Posterior vena cava (tissue), 2 donors: ENCODE data around the gene ERBB4. TPM values are rescaled to one million over a fixed set of nuclear protein-coding genes. Genes with fewer than 3 reads are reported as not detected.
"Not testable (repeated sequence)": the region's sequence is repeated elsewhere in the genome, so short reads cannot be mapped to it uniquely, and the experiment has no call there.

Experiments used
- DNase-seq: peaks from one replicate; pipeline ENCODE4 v3.0.0-alpha.2; 2020; ENCODE audit warnings: low spot score
- intact Hi-C, 2 donors: fragments of 100-400 bp; cut with DNase I; formaldehyde crosslinking; loops; one replicate each; pipeline versions ENCODE4 v1.14.1 to v1.14.2; 2022 to 2023
- total RNA-seq, 2 donors: library from RNA; stranded (reverse); fragmentation: NEBNext Ultra II Directional; extraction: Animal tissue kit (Norgen Biotek cat#: 25700); gene quantifications; one replicate each; pipeline ENCODE4 v1.2.1, GENCODE V29; 2021
- donor health status: DM: yes; HTN: yes; CAD: no.
- donor health status: DM: yes; HTN: yes; CAD: no.

Gene ERBB4
- total RNA-seq, 2 donors from 2014 or later: 3.2 to 7.6 TPM

DNA sequence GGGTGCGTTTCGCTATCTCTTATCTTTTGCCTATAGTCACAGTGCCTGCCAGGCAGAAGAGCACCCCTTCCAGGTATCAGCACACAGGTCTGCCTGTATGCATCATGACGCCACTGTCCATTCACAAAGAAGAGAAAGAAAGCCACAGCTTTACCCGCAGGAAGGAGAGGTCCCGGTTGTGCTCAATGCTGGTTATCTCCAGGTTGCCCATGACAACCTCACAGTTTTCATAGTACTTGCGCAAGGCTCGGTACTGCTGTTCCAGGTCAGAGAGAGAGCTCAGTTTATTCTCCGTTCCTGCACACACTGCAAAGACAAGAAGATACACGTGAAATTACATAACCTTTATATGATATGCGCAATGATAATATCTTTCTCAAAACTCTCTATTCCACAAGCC is 414.0 kb downstream of the ERBB4 start:
- intact Hi-C loops: loop anchor here in 1 of 2 donors (10.0 kb wide), 1 partner anchor 940 kb away; no protein-coding TSS in a partner anchor
- DNase-seq: no peak

DNA sequence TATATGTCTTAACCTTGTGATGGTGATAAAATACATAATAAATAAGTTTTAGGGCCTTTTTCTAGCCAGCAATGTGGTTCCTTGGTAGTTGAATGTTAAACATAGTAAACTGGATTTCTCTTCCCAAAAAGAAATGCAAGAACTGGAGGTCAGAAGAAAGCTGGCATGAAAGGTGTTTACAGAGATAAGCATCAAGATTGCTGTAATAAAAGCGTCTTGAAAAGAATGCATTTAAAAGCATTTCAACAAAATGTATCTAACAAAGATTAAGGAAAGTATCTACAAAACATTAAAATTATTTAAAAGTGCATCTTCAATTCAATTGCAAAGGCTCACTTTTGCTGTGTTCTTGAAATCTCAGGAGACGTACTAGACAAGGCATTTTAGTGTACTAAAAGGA is 419.0 kb downstream of the ERBB4 start:
- intact Hi-C loops: no loop called here
- no peak for DNase-seq

DNA sequence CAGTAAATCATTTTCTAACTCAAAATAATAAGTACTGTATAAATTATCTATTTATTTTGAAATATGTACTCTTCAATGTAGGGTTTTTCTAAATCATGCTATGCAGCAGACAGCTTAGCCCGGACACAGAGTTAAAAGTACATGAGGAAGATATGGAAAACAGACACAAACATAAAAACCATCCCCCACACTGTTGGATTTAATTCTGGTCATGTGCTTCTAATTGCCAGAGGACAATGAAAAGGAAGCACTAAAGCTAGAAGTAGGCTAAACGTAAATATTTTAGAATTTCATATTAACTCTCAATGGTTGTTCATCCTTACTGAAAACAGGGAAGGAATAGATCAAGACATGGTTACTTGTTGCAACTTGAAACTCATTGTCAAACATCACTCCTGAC is 420.7 kb downstream of the ERBB4 start:
- no peak for DNase-seq
- intact Hi-C loops: no loop called here

DNA sequence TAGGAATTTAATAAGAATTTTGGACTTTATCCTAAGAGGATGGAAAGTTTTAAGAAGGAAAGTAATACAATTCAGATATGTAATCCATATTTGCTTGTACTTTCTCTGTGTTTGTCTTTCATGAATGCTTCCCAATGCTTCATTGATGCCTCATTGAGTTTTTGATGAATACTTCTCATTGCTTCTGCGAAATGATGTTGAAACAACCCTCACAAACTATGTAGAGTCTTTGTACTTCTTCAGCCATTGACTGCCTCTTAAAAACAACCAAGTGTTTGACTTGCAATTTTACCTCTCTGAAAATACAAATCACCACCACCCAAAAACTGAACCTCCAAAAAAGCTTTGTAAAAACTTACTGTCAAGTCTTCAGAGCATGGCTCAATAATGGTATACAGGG is 424.1 kb downstream of the ERBB4 start:
- intact Hi-C loops: no loop called here
- no peak for DNase-seq

DNA sequence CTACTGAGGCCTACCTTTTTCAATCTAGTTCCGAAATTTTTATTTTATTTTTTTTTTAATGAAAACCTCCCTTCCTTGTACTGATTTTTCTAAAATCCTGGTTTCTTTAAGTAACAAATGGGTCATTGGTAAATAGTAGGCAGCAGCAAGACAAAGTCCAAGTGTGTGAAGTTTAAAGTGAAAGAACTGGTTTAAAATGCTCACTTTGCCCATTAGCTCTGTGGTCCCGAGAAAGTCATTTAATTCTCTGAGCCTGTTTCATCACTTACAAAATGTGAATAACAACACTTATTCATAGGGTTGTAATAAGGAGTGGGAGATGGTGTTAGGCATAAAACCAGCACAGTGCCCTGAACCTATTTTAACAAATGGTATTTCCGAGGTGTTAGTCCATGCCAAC is 426.2 kb downstream of the ERBB4 start:
- intact Hi-C loops: no loop called here
- no peak for DNase-seq

DNA sequence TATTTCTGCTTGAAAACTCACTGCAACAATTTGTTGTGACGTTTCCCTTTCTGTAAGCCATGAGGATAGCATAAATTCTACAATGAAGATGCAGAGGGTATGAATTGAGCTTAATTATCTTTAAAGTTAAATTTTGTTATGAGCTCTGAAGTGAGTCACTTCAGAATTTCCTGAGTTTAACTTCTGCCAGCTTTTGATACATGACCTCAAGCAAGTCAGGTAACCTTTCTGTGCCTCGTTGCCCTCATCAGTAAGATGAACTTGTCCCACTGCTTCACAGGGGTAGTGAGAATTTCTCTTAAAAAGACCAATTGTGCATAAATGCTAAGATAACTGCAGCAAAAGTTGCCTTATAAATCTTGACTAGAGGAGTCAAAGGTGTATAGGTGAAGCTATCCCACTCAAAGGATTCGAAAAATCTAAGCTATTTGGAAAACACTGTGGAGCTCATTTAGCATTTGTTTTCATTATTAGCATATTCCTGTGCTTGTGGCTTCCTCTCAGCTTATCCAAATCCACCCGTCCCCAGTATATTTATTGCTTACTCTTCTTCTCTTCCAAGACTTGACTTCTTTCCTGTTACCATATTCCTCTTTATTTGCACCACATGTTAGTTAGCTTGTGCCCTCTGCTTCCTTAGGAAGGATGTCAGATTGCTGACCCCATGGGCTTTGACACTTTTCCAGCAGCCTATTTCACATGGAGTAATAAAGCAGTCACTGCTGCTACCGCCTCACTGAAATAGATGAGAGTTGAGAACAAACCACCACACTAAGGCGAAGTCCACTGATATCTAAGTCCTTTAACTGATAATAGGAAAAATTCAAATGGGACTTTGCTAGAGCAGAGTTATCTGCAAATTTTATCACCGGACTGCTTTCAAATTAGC is 428.6 kb downstream of the ERBB4 start:
- DNase-seq: no peak
- intact Hi-C loops: no loop called here

DNA sequence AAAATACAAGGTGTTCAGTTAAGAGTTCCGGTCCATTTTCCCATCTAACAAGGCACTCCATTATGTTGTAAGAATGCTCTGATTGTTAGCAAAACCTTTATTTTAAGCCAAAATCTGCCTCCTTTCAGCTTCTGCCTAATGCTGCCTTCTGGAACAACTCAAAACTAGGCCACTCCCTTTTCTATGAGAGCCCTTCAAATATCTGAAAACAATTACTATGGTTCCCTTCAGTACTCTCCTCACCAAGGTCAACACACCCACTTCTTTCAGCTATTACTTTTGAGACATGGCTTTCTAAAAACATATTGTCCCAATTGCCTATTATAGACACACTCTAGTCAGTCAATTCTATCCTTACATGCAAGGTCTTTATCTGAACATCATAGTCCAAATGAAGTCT is 429.4 kb downstream of the ERBB4 start:
- DNase-seq: no peak
- intact Hi-C loops: no loop called here

DNA sequence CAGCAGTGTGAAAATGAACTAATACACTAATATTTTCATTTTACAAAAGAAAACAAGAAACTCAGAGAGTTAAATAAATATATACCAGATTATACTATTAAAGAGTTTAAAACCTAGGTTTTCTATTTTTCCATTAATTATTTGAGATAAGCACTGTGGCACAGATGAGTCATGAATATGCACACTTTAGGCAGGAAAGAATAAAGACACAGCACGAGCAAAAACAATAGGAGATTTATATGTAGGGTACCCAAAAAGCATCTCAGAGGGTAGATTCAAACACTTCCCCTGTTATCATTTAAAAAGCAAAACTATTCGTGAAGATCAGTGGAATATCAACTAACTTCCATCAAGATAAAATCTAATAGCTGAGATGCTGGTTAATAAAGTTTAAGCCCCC is 430.6 kb downstream of the ERBB4 start:
- intact Hi-C loops: no loop called here

DNA sequence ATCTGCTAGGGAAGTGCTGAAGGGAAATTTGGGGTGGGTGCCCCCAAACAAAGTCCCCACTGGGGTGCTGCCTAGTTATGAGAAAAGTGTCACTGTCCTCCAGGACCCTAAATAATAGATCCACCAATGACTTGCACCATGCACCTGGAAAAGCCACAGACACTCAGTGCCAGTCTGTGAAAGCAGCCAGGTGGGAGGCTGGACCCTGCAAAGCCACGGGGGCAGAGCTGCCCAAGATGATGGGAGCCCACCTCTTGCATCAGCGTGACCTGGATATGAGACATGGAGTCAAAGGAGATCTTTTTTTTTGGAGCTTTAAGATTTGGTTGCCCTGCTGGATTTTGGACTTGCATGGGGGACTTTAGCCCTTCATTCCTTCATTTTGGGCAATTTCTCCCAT is 431.6 kb downstream of the ERBB4 start:
- intact Hi-C loops: no loop called here
- DNase-seq: no peak

More for the DNA sequence above, 430.6 kb downstream of the ERBB4 start:
- no peak for DNase-seq

DNA sequence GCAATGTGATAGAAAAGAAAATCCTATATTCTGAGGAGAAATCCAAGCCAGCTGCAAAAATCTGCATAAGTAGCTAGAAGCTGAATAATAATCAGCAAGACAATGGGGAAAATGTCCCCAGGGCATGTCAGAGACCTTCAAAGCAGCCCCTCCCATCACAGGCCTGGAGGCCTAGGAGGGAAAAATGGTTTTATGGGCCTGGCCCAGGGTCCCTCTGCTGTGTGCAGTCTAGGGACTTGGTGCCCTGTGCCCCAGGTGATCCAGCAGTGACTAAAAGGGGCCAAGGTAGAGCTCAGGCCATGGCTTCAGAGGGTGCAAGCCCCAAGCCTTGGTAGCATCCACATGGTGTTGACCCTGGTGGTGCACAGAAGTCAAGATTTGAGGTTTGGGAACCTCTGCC is 432.1 kb downstream of the ERBB4 start:
- DNase-seq, intact Hi-C loops: not testable (repeated sequence)

DNA sequence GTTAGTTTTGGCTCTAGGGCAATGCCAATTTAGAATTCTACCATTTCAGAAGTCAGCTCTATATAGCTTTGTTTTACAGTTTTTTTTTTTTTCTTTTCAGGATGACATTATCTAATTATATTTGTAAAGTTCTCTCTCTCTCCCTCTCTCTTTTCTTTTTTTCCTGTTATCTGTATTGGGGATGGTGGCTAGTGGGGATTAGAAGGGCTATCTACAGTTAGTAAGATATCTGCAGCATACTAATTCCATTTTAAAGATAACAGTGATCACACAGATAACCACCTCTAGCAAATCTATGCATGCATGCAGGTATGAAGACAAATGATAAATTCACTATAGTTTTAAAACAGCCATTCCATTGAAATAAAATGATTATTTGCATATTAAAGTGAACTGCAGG is 438.9 kb downstream of the ERBB4 start:
- intact Hi-C loops: no loop called here
- no peak for DNase-seq

DNA sequence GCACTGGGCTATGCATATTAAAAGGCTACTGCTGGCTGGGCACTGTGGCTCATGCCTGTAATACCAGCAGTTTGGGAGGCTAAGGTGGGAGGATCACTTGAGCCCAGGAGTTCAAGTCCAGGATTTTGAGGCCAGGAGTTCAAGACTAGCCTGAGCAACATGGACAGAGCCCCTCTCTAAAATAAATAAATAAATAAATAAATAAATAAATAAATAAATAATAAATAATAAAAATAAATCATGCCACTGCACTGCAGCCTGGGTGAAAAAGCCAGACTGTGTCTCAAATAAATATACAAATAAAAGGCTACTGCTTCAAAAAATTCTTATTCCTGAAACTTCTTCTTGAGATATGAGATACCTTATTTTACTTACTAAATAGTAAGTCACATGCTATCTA is 439.6 kb downstream of the ERBB4 start:
- intact Hi-C loops: no loop called here

DNA sequence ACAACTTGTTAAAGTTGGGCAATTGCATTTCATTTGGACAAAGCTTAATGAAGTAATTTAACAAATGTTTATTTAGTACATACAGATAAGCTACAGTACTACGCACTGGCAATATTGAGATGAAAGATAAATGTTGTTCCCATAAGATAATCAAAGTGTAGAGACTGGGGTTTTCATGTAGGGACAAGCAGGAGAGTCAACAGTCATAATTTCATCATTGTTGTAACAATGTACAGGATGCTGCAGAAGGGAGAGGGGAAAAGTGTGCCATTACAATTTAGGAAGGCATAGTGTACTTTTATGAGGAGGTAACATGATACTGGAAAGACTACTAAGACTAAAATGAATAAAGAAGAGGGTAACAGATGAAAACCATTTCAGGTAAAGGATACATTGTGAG is 441.6 kb downstream of the ERBB4 start:
- intact Hi-C loops: no loop called here
- no peak for DNase-seq

More for the DNA sequence above, 439.6 kb downstream of the ERBB4 start:
- DNase-seq: no peak

DNA sequence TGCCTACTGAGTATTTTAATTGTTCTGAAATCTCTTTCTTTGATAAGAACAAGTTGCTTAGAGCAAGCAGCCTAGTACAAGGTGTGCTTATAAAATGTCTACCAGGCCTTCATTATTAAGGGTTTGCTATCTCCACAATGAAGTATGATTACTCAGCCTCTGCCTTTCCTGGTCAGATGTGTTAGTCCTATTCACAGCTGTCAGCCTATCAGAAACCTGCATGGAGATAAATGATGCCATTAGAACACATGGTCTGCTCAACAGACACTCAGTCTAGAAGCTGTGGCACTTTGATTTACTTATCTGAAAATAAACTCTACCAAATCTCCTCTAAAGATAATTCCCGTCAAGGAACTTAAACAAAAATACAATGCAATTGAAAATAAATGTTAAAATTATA is 448.7 kb downstream of the ERBB4 start:
- intact Hi-C loops: no loop called here
- DNase-seq: no peak

DNA sequence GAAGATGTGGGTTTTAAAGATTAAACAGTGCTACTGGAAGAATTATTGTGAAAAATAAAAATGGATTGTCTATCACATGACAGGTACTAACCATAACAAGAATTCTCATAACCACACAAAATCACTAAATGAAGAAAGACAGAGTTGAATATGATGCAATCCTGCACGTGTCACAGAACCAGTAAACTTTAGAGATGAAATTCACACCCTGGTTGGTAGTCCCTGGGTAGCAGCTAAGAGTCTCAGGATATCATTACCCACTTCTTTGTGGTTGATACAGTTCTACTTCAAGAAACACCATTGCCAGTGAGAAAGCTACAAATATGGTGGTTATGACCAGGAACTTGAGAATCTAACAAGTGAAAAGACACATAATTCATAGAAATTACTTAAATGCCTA is 450.2 kb downstream of the ERBB4 start:
- intact Hi-C loops: no loop called here
- no peak for DNase-seq

DNA sequence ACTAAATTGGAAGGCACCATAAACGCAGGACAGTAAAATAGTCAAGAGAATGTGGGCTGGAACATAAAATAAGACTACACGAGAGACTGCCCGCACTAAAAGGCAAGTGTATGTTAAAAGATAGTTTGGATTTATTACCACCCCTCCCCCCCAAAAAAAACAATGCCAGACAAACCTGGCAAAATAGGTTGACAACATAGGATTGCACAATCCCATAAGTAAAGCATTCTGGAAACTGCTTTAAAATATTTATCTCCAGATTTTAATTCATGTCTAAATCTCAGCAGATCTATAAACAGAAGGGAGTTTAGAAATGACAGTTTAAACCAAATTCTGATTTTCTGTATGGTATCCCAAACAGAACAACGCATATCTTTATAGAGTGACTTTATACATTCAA is 455.1 kb downstream of the ERBB4 start:
- intact Hi-C loops: no loop called here
- no peak for DNase-seq

DNA sequence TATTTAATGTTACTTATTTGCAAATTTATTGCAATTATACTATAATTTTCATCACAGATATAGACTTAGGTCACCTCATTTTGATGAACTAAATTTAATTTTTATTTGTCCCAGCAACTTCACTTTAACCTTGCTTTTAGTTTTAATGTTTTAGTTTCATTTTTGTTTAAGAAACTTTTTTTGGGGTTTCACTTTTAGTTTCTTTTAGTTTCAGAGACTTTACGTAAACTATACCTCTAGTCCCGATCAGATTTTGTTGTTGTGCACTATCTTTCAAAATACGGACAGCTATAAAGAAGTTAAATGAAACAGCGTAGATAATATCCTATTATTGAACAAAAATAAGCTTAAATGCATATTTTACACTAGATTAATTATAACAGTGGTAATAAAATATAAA is 460.5 kb downstream of the ERBB4 start:
- no peak for DNase-seq

DNA sequence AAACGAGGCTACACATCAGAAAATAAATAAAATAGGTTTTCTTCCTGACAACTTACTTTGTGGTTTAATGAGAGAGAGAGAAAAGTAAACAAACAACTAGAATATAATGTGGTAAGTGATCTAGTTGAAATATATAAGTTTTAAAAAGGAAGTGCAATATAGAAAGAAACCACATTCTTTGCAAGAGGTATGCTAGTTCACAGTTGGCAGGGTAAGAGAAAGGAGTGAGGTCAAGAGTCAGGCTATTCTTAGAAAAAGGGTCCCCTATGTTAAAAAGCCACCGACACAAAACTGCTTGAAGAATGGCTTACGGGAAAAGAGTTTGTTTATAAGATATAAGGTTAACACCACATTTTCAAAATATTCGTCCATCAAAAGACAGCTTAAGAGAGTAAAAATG is 462.1 kb downstream of the ERBB4 start:
- intact Hi-C loops: no loop called here
- DNase-seq: no peak

More for the DNA sequence above, 460.5 kb downstream of the ERBB4 start:
- intact Hi-C loops: no loop called here

DNA sequence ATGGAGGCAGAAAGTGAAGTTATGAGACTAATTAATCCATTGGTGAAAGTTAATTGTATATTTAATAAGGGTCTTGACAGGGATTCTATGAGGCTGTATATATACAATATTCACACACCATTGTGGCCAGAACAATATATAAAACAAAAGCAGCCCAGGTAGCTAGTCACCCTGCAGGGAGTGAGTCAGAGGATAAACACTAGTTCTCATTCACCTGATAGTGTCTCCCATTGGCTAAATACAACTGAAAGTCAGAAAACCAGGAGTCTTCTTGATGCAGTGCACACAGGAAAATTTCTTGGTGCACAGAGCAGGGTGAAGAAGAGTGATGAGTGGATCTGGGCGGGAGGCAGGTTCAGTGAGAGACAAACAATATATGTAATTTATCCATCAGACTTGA is 465.2 kb downstream of the ERBB4 start:
- no peak for DNase-seq
- intact Hi-C loops: no loop called here

DNA sequence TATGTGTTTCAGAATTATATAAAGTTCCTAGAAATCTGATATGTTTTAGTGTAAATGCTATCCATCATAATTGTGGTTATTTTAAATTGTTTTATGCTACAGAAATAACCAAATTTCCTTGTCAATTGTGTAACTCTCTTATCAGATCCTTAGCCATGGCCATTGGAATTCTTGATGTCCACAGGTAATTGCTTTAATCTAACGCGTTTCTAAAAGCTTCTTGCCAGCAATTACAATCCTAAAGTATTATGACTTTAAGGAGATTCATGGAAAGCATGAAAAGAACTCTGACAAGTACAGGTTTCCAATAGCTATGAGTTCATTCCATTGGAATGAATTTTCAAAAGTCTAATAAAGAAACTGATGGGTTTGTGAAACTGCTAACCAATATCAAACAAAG is 472.1 kb downstream of the ERBB4 start:
- intact Hi-C loops: no loop called here
- DNase-seq: no peak

DNA sequence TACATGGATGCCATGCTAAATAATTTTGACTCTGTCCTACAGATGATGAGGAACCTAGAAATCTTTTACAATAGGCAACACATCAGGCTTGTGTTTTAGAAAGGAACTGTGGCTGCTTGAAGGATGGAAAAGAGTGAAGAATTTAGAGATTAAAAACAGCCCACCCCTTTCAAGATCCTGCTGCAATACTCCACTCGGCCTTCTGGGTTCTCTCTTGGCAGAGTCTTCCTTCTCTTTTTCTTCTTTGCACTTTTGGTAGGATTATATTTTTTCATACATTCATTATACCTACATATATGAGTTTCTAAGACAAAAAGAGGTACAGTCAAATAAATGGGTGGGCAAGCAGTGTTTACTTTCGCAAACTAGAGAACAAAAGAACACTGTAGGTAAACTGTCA is 474.3 kb downstream of the ERBB4 start:
- DNase-seq: no peak
- intact Hi-C loops: no loop called here
